Measurements from ENCODE around the gene ERCC2. TPM values are rescaled to one million over a fixed set of nuclear protein-coding genes. Genes with fewer than 3 reads are reported as not detected.

The ERCC2 gene
- total and polyA plus RNA-seq, 4 donors: 3.3 to 8.7 (median 8.2) TPM

DNA sequence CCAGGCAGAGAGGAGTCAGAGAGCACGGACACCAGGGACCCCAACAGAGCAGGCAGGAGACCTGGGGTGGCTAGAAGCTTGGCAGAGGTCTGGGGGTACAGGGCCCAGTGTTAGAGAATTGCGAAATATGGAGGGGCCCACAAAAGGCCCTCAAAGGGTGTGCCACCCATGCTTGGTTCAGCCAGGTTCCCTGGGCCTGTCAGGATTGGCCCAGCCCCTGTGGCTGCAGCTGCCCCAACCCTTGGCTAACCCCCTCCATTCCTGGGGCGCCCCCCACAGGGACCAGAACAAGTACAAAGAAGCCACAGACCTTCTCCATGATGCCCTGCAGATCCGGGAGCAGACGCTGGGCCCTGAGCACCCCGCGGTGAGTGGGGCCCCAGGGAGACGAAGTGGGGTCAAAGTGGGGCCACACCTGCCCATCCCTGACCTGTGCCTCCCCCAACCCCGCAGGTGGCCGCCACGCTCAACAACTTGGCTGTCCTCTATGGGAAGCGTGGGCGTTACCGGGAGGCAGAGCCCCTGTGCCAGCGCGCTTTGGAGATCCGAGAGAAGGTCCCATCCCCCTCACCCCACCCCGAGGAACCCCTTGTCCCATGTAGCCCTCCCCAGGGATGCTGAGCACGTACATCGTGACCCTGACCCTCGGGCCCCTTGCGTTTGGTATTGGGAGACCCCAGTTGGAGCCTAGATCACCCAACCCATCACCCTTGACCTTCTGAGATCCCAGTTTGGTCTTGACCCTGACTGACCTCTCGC lies 21.8 kb downstream of the ERCC2 start:
- no peaks in the 10 kb centered on the region for H3K4me1 ChIP-seq (ENCODE audit: control insufficient read depth in 4 of 4, insufficient read depth in 4 of 4, low read length in 3 of 4)
- no peaks in the 10 kb centered on the region for H3K27me3 ChIP-seq (ENCODE audit: control insufficient read depth in 4 of 4, insufficient read depth in 4 of 4, low read length in 3 of 4)
- no peak overlapping the region for H3K4me3 ChIP-seq (ENCODE audit: low read depth in 1 of 3, low read length in 3 of 3)
- no peak for DNase-seq (ENCODE audit: low spot score)
- TF ChIP-seq GABPA (IDR thresholded peaks at IDR 0.05 in 1 of 2, conservative IDR thresholded peaks at IDR 0.05 in 1 of 2): no peak
- TF ChIP-seq, protein P1, sequence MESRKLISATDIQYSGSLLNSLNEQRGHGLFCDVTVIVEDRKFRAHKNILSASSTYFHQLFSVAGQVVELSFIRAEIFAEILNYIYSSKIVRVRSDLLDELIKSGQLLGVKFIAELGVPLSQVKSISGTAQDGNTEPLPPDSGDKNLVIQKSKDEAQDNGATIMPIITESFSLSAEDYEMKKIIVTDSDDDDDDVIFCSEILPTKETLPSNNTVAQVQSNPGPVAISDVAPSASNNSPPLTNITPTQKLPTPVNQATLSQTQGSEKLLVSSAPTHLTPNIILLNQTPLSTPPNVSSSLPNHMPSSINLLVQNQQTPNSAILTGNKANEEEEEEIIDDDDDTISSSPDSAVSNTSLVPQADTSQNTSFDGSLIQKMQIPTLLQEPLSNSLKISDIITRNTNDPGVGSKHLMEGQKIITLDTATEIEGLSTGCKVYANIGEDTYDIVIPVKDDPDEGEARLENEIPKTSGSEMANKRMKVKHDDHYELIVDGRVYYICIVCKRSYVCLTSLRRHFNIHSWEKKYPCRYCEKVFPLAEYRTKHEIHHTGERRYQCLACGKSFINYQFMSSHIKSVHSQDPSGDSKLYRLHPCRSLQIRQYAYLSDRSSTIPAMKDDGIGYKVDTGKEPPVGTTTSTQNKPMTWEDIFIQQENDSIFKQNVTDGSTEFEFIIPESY (IDR thresholded peaks at IDR 0.05): no peak
- TF ChIP-seq TAF1 (conservative IDR thresholded peaks at IDR 0.05): no peak
- no peak for TF ChIP-seq RAD21 (IDR thresholded peaks at IDR 0.05)
- TF ChIP-seq SP1 (IDR thresholded peaks at IDR 0.05): no peak
- no peak for TF ChIP-seq FOXA2 (IDR thresholded peaks at IDR 0.05)
- TF ChIP-seq RXRA (IDR thresholded peaks at IDR 0.05): no peak
- no peak for TF ChIP-seq HNF4G (IDR thresholded peaks at IDR 0.05)
- no peak for TF ChIP-seq JUND (IDR thresholded peaks at IDR 0.05)
- no peak for TF ChIP-seq EGR1 (IDR thresholded peaks at IDR 0.05; ENCODE audit: low read depth in 2 of 2)
- TF ChIP-seq, protein P2, sequence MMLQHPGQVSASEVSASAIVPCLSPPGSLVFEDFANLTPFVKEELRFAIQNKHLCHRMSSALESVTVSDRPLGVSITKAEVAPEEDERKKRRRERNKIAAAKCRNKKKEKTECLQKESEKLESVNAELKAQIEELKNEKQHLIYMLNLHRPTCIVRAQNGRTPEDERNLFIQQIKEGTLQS (IDR thresholded peaks at IDR 0.05): no peak
- no peak for TF ChIP-seq YY1 (IDR thresholded peaks at IDR 0.05)
- no peaks in the 10 kb centered on the region for H3K9me3 ChIP-seq (ENCODE audit: control insufficient read depth in 4 of 4, low read length in 3 of 4)
- peaks cover 0 to 25% (median 2%) of the 10 kb centered on the region in 4 donors for H3K36me3 ChIP-seq (ENCODE audit: control insufficient read depth in 4 of 4, insufficient read depth in 3 of 4, low read depth in 1 of 4, low read length in 3 of 4)
- H3K27ac ChIP-seq (ENCODE audit: low read depth in 1 of 2, low read length in 2 of 2): no peak overlapping the region
- 83% methylated on average over 23 of the region's 23 CpGs for WGBS
- no peak overlapping the region for H3K9ac ChIP-seq (ENCODE audit: low read depth in 1 of 2, low read length in 2 of 2)

DNA sequence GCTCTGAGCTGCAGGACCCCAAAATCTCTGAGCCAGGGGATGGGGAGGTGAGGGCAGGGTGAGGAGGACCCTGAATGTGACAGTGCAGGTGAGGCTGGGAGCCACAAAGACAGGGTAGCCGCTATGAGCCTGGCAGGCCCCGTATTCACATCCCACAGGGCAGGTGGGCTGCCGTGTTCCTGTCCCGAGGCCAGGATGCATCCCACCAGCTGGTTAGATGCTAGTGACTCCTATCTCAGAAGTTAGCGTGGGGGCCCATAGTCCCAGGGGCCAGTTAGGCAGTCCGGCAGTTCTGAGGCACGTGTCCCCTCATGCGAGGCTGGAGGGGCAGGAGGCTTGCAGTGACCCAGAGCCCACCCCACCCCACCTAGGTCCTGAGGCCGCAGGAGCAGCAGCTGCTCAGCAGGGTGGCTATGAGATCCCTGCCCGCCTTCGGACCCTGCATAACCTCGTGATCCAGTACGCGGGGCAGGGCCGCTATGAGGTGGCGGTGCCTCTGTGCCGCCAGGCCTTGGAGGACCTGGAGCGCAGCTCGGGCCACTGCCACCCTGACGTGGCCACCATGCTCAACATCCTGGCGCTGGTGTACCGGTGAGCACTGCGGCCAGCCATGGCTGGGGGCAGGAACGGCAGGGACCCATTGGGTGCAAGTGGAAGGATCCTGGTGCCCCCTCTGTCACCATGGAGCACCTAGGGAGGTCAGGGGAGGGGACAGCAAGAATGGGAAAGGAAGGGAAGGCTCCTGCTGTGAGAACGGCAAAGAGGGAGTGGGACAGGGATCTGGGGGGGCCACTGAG lies 22.6 kb downstream of the ERCC2 start:
- 73% methylated on average over 25 of the region's 25 CpGs for WGBS

More for the DNA sequence above, 22.6 kb downstream of the ERCC2 start:
- H3K36me3 ChIP-seq (ENCODE audit: control insufficient read depth in 4 of 4, insufficient read depth in 3 of 4, low read depth in 1 of 4, low read length in 3 of 4): peaks cover 0 to 18% (median 2%) of the 10 kb centered on the region in 4 donors
- no peak overlapping the region for H3K27ac ChIP-seq (ENCODE audit: low read depth in 1 of 2, low read length in 2 of 2)
- H3K4me3 ChIP-seq (ENCODE audit: low read depth in 1 of 3, low read length in 3 of 3): no peak overlapping the region
- no peaks in the 10 kb centered on the region for H3K27me3 ChIP-seq (ENCODE audit: control insufficient read depth in 4 of 4, insufficient read depth in 4 of 4, low read length in 3 of 4)
- H3K9ac ChIP-seq (ENCODE audit: low read depth in 1 of 2, low read length in 2 of 2): no peak overlapping the region
- DNase-seq (ENCODE audit: low spot score): no peak
- no peaks in the 10 kb centered on the region for H3K9me3 ChIP-seq (ENCODE audit: control insufficient read depth in 4 of 4, low read length in 3 of 4)
- H3K4me1 ChIP-seq (ENCODE audit: control insufficient read depth in 4 of 4, insufficient read depth in 4 of 4, low read length in 3 of 4): no peaks in the 10 kb centered on the region
- TF ChIP-seq RAD21 (IDR thresholded peaks at IDR 0.05) (no peak), FOXA1 (IDR thresholded peaks at IDR 0.05) (no peak), YY1 (IDR thresholded peaks at IDR 0.05) (no peak), GABPA (IDR thresholded peaks at IDR 0.05 in 1 of 2, conservative IDR thresholded peaks at IDR 0.05 in 1 of 2) (no peak), JUND (IDR thresholded peaks at IDR 0.05) (no peak), TAF1 (conservative IDR thresholded peaks at IDR 0.05) (no peak), HNF4A (conservative IDR thresholded peaks at IDR 0.05) (no peak), FOXA2 (IDR thresholded peaks at IDR 0.05) (no peak), HNF4G (IDR thresholded peaks at IDR 0.05) (no peak), EGR1 (IDR thresholded peaks at IDR 0.05; ENCODE audit: low read depth in 2 of 2) (no peak), NR2F2 (IDR thresholded peaks at IDR 0.05) (no peak)
- TF ChIP-seq, protein P1 (IDR thresholded peaks at IDR 0.05): no peak
- TF ChIP-seq, protein P3, sequence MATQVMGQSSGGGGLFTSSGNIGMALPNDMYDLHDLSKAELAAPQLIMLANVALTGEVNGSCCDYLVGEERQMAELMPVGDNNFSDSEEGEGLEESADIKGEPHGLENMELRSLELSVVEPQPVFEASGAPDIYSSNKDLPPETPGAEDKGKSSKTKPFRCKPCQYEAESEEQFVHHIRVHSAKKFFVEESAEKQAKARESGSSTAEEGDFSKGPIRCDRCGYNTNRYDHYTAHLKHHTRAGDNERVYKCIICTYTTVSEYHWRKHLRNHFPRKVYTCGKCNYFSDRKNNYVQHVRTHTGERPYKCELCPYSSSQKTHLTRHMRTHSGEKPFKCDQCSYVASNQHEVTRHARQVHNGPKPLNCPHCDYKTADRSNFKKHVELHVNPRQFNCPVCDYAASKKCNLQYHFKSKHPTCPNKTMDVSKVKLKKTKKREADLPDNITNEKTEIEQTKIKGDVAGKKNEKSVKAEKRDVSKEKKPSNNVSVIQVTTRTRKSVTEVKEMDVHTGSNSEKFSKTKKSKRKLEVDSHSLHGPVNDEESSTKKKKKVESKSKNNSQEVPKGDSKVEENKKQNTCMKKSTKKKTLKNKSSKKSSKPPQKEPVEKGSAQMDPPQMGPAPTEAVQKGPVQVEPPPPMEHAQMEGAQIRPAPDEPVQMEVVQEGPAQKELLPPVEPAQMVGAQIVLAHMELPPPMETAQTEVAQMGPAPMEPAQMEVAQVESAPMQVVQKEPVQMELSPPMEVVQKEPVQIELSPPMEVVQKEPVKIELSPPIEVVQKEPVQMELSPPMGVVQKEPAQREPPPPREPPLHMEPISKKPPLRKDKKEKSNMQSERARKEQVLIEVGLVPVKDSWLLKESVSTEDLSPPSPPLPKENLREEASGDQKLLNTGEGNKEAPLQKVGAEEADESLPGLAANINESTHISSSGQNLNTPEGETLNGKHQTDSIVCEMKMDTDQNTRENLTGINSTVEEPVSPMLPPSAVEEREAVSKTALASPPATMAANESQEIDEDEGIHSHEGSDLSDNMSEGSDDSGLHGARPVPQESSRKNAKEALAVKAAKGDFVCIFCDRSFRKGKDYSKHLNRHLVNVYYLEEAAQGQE (IDR thresholded peaks at IDR 0.05): no peak

Data from liver (tissue), 9 donors.